NCI-H1436 (cell line): ENCODE data around the gene LRRC38.
"Not testable (repeated sequence)": the region's sequence is repeated elsewhere in the genome, so short reads cannot be mapped to it uniquely, and the experiment has no call there.

ENCODE experiments used
- DNase-seq: peaks from one replicate; lab custom pipeline; 2025; lab: John Stamatoyannopoulos, UW

LRRC38 gene

GRCh38 chr1:13462682-13463081, 51.1 kb downstream of the LRRC38 start:
- no peak for DNase-seq

DNA sequence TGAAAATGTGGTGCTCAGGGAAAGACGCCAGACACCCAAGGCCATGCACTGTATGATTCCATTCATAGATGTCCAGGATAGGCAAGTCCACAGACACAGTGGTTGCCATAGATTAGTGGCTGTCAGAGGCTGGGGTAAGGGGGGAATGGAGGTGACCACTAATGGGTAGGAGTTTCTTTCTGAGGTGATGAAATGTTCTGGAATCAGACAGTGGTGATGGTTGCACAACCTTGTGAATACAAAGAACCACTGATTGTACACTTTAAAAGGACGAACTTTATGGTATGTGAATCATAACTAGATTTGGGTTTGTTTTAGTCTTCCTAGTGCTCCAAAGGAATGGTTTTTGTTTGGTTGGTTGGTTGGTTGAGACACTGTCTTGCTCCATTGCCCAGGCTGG, 51.8 kb downstream of the LRRC38 start:
- no peak for DNase-seq

GRCh38 chr1:13456904-13457532, 56.8 kb downstream of the LRRC38 start:
- no peak for DNase-seq

DNA sequence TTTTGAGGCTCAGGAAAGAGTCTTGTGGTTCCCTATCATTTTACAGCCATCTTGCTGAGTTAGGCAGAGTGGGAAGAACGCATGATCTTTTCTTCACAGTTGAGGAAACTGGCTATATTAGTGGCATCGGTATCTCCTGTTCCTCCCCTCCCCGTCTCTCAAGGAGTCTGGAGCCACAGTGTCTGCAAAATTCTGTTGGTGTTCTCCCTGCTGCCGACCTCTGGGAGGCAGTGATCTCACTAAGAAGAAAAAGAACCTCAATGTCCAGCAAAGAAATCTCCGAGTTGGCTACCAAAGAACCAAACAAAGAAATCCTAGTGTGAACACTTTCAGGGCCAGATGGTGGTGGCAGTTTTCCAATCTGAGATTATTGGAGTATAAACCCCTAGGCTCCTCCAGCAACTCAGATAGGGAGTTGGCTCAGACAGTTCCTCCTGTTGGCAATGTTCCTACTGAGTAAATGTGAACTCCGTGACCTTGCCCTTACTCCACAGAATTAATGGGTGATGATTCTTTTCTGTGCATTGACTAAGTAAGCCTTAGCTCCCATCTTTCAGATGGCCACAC, 62.3 kb downstream of the LRRC38 start:
- DNase-seq = no peak

DNA sequence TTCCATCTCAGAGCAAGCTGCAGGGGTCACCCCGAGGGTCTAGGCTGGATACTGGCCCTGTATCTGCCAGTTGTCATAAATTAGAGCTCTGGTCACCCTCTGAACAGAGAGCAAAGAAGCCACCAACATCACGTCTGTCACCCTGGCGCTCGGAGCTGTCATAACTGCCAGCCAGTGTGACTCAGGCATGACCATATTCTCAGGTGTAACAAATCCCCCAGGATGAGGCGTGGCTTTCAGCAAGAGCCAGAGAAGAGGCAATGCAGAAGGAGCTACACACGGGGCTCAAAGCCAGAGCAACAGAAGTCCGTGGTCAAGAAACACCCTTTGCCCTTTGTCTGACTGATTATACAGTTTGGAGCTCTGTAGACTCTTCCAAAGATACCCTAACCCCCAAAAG, 63.6 kb downstream of the LRRC38 start:
- no peak for DNase-seq

GRCh38 chr1:13443335-13443979, 70.3 kb downstream of the LRRC38 start:
- DNase-seq = no peak

DNA sequence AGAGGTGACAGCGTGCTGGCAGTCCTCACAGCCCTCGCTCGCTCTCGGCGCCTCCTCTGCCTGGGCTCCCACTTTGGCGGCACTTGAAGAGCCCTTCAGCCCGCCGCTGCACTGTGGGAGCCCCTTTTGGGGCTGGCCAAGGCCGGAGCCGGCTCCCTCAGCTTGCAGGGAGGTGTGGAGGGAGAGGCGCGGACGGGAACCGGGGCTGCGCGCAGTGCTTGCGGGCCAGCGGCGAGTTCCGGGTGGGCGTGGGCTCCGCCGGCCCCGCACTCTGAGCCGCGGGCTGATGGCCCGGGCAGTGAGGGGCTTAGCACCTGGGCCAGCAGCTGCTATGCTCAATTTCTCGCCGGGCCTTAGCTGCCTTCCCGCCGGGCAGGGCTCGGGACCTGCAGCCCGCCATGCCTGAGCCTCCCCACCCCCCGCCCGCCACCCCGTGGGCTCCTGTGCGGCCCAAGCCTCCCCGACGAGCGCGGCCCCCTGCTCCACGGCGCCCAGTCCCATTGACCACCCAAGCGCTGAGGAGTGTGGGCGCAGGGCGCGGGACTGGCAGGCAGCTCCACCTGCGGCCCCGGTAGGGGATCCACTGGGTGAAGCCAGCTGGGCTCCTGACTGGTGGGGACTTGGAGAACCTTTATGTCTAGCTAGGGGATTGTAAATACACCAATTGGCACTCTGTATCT, 74.6 kb downstream of the LRRC38 start:
- DNase-seq = not testable (repeated sequence)

DNA sequence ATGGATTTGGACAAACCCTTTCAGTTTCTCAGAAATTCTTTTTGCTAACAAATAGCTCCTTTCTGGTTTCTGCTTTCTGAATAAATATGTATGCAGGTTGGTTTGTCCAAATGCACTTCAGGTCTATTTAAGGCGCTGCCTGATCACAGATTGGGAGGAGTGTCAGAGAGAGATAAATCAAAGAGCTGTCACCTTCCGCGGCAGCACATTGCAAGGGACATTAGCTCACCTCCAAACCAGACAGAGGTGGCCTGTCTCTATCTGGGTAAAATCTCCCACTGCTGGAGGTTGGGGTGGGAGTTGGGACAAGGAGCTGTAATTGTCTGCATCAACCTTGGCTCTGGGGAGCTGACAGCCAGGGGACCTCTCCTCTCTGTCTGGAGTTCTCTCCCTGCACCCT, 78.3 kb downstream of the LRRC38 start:
- DNase-seq = no peak

GRCh38 chr1:13433694-13434358, 80.0 kb downstream of the LRRC38 start:
- not testable (repeated sequence) for DNase-seq

- no peak for DNase-seq
Observed at GRCh38 chr1:13432251-13432650, 81.6 kb downstream of the LRRC38 start.

DNA sequence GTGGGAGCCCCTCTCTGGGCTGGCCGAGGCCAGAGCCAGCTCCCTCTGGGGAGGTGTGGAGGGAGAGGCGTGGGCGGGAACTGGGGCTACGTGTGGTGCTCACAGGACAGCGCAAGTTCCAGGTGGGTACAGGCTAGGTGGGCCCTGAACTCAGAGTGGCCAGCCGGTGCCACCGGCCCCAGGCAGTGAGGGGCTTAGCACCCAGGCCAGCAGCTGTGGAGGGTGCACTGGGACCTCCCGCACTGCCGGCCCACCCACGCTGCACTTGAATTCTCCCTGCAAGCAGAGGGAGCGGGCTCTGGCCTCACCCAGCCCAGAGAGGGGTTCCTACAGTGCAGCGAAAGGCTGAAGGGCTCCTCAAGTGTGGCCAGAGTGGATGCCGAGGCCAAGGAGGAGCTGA, 83.3 kb downstream of the LRRC38 start:
- no peak for DNase-seq
